HCT116 (cell line): ENCODE results near the gene TEX47.

ENCODE experiments used
- CBX3 ChIP-seq: IDR thresholded peaks from 2 replicates; pipeline ENCODE4 v1.6.1; 2012; ENCODE audit warnings: low read depth
- ELF1 ChIP-seq: IDR thresholded peaks from 2 replicates; pipeline ENCODE4 v1.6.1; 2012; ENCODE audit warnings: low read depth, borderline replicate concordance
- EZH2 ChIP-seq: fragments of 200-600 bp; sonication (generic); IDR thresholded peaks from 2 replicates; pipeline ENCODE4 v1.6.1; 2017; ENCODE audit warnings: antibody characterized with exemption, mixed run types
- EZH2phosphoT487 ChIP-seq: fragments of 200-600 bp; IDR thresholded peaks from 2 replicates; pipeline ENCODE4 v1.6.1; 2018; ENCODE audit warnings: antibody characterized with exemption, borderline replicate concordance
- JUND ChIP-seq: IDR thresholded peaks from 2 replicates; pipeline ENCODE4 v1.6.1; 2012
- POLR2A ChIP-seq: IDR thresholded peaks from 2 replicates; pipeline ENCODE4 v1.7.0; 2011; ENCODE audit warnings: borderline replicate concordance; ENCODE audit not compliant: insufficient read depth, insufficient read length; ENCODE audit errors: extremely low read depth
- POLR2AphosphoS5 ChIP-seq: IDR thresholded peaks from 2 replicates; pipeline ENCODE4 v1.6.1; 2011; ENCODE audit warnings: mild to moderate bottlenecking, low read depth, low read length, moderate library complexity
- ZNF274 ChIP-seq: fragments of 200-500 bp; sonication (Bioruptor generic); IDR thresholded peaks from 2 replicates; pipeline ENCODE4 v1.6.1; 2014; ENCODE audit warnings: mild to moderate bottlenecking, low read depth, low read length, inconsistent platforms
- TF ChIP-seq, protein P1 (sequence below), 3 experiments: fragments of 200-600 bp in 1 of 3; sonication (generic) in 1 of 3; IDR thresholded peaks in 2 of 3; conservative IDR thresholded peaks in 1 of 3; 2 replicates each; pipeline ENCODE4 v1.5.1; 2012 to 2017; ENCODE audit warnings: low read depth in 2 of 3, low read length in 2 of 3, antibody characterized with exemption in 1 of 3, borderline replicate concordance in 1 of 3, control low read depth in 1 of 3, mild to moderate bottlenecking in 1 of 3, mixed read lengths in 1 of 3, mixed run types in 1 of 3, moderate library complexity in 1 of 3; ENCODE audit not compliant: insufficient read depth in 1 of 3
- TF ChIP-seq, protein P2 (sequence below): IDR thresholded peaks from 2 replicates; pipeline ENCODE4 v1.6.1; 2012; ENCODE audit warnings: low read depth
- TF ChIP-seq, protein P3 (sequence below): IDR thresholded peaks from 2 replicates; pipeline ENCODE4 v1.6.1; 2011; ENCODE audit warnings: mild to moderate bottlenecking, low read length, moderate library complexity; ENCODE audit not compliant: insufficient replicate concordance; ENCODE audit errors: extremely low read depth

- TF ChIP-seq, protein P1, sequence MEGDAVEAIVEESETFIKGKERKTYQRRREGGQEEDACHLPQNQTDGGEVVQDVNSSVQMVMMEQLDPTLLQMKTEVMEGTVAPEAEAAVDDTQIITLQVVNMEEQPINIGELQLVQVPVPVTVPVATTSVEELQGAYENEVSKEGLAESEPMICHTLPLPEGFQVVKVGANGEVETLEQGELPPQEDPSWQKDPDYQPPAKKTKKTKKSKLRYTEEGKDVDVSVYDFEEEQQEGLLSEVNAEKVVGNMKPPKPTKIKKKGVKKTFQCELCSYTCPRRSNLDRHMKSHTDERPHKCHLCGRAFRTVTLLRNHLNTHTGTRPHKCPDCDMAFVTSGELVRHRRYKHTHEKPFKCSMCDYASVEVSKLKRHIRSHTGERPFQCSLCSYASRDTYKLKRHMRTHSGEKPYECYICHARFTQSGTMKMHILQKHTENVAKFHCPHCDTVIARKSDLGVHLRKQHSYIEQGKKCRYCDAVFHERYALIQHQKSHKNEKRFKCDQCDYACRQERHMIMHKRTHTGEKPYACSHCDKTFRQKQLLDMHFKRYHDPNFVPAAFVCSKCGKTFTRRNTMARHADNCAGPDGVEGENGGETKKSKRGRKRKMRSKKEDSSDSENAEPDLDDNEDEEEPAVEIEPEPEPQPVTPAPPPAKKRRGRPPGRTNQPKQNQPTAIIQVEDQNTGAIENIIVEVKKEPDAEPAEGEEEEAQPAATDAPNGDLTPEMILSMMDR (IDR thresholded peaks at IDR 0.05 in 2 of 3, conservative IDR thresholded peaks at IDR 0.05 in 1 of 3; ENCODE audit: borderline replicate concordance in 1 of 3, insufficient read depth in 1 of 3, low read depth in 2 of 3, low read length in 2 of 3) = peak; percentile 22 to 63 (median 31); a peak in 4 of 6 replicates
- TF ChIP-seq POLR2A (no peak), EZH2phosphoT487 (no peak), POLR2AphosphoS5 (no peak), ZNF274 (no peak), JUND (no peak), CBX3 (no peak), EZH2 (no peak), ELF1 (no peak)
- TF ChIP-seq, protein P2, sequence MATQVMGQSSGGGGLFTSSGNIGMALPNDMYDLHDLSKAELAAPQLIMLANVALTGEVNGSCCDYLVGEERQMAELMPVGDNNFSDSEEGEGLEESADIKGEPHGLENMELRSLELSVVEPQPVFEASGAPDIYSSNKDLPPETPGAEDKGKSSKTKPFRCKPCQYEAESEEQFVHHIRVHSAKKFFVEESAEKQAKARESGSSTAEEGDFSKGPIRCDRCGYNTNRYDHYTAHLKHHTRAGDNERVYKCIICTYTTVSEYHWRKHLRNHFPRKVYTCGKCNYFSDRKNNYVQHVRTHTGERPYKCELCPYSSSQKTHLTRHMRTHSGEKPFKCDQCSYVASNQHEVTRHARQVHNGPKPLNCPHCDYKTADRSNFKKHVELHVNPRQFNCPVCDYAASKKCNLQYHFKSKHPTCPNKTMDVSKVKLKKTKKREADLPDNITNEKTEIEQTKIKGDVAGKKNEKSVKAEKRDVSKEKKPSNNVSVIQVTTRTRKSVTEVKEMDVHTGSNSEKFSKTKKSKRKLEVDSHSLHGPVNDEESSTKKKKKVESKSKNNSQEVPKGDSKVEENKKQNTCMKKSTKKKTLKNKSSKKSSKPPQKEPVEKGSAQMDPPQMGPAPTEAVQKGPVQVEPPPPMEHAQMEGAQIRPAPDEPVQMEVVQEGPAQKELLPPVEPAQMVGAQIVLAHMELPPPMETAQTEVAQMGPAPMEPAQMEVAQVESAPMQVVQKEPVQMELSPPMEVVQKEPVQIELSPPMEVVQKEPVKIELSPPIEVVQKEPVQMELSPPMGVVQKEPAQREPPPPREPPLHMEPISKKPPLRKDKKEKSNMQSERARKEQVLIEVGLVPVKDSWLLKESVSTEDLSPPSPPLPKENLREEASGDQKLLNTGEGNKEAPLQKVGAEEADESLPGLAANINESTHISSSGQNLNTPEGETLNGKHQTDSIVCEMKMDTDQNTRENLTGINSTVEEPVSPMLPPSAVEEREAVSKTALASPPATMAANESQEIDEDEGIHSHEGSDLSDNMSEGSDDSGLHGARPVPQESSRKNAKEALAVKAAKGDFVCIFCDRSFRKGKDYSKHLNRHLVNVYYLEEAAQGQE = no peak
- TF ChIP-seq, protein P3, sequence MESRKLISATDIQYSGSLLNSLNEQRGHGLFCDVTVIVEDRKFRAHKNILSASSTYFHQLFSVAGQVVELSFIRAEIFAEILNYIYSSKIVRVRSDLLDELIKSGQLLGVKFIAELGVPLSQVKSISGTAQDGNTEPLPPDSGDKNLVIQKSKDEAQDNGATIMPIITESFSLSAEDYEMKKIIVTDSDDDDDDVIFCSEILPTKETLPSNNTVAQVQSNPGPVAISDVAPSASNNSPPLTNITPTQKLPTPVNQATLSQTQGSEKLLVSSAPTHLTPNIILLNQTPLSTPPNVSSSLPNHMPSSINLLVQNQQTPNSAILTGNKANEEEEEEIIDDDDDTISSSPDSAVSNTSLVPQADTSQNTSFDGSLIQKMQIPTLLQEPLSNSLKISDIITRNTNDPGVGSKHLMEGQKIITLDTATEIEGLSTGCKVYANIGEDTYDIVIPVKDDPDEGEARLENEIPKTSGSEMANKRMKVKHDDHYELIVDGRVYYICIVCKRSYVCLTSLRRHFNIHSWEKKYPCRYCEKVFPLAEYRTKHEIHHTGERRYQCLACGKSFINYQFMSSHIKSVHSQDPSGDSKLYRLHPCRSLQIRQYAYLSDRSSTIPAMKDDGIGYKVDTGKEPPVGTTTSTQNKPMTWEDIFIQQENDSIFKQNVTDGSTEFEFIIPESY = no peak
Observed at GRCh38 chr7:88789480-88790064, 6.0 kb downstream of the TEX47 start.
